GM18861 (cell line): Measurements from ENCODE around the gene CYP4F22.
A peak's percentile ranks its signal among the peaks of the same experiment; 100 is the strongest.
"Not testable (repeated sequence)": the region's sequence is repeated elsewhere in the genome, so short reads cannot be mapped to it uniquely, and the experiment has no call there.

Experiments
- ATAC-seq: cut with Tn5 transposase; IDR thresholded peaks from one replicate; pipeline ENCODE4 v1.9.1; 2021; ENCODE audit not compliant: unreplicated experiment

Gene CYP4F22

DNA sequence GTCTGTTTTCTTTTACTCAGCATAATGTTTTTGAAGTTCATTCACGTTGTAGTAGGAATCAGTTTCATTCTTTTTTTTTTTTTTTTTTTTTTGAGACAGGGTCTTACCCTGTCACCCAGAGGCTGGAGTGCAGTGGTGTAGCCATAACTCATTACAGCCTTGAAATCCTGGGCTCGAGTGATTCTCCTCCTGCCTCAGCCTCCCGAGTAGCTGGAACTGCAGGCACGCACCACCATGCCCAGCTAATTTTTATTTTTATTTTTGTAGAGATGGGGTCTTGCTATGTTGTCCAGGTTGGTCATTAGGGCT lies 25.2 kb downstream of the CYP4F22 start:
- ATAC-seq = not testable (repeated sequence)

DNA sequence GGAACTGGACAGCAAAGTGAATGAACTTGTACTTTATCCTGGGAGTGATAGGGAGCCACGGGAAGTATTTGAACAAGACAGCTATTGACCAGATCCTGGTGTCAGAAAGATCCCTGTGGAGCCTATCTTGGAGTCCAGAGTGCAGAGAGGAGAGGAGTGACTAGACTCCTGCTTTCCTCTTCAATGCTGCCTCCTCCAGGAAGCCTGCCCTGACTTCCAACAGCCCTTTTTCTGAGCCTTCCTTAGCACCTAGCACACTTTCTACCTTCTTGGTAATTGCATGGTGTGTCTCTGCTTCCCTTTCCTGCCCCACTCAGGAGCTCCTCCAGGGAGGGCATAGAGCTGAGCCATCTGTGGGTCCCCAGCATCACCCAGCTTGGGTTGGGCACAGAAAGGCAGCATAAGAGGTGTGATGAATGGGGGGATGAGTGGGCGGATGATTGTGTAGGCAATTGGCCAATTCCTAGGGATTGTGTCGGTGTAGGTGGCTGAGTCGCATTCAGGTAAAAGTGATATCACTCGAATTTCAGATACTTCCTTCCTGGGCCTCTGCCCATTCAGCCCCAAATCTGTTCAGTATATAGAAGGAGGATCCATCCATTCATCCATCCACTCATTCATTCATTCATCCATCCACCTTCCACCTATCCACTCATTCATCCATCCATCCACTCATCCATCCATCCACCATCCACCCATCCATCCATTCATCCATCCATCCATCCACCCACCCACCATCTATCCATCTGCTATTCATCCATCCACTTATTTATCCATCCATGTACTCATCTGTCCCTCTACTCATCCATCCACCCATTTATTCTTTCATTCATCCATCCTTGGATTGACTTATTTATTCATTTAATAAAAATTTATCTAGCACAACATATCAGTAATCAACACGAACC lies 26.9 kb downstream of the CYP4F22 start:
- ATAC-seq = no peak

DNA sequence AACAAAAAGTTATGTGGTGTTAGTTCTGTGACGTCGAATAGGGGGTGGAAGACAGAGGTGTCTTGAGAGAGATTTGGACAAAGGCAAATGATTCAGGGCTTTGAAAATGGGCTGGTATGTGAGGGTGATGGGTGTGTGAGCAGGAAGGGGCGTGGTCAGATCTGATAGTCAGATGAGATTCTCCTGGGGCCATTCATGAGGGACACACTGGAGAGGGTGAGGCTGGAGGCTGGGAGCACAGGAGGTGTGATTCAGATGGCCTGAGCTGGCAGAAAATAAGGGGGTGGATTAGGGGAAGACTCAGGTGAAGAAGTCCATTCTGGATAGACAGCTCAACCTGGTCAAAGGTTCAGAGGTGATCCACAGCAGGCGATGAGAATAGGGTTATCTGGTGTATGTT lies 28.0 kb downstream of the CYP4F22 start:
- no peak for ATAC-seq

DNA sequence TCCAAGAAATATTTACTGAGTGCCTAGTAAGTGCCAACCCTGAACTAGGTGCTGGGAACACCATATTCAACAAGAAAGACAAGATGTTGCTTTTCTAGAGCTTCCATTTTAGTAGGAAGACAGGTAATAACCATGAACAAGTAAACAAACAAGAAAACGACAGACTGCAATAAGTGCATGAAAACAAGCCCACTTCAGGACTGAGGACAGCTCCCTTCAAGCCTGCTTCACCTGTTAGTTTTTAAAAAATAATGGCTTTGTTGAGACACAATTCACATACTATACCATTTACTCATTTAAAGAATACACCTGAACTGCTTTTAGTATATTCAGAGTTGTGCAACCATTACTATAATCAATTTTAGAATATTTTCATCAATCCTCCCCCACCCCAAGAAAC lies 30.4 kb downstream of the CYP4F22 start:
- ATAC-seq = no peak

DNA sequence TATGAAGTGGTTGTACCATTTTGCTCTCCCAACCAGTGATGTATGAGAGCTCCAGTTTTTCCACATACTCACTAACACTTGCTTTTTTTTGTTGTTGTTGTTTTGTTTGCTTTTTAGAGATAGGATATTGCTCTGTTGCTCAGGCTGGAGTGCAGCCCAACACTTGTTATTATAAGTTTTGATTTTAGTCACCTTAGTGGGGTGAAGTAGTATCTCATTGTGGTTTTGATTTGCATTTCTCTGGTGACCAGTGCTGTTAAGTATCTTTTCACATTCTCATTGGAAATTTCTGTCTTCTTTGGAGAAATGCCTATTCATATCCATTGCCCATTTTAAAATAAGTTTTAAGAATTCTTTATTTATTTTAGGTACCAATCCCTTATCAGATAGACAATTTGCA lies 31.3 kb downstream of the CYP4F22 start:
- ATAC-seq = no peak

DNA sequence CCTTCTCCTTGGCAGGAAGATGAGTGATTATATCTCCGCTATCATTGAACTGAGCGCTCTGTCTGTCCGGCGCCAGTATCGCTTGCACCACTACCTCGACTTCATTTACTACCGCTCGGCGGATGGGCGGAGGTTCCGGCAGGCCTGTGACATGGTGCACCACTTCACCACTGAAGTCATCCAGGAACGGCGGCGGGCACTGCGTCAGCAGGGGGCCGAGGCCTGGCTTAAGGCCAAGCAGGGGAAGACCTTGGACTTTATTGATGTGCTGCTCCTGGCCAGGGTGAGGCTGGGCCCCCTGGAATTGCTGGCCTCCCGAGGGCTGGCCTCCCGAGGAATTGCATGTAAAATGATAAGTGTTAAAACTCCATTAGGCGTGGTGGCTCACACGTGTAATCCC lies 32.1 kb downstream of the CYP4F22 start:
- ATAC-seq = no peak

DNA sequence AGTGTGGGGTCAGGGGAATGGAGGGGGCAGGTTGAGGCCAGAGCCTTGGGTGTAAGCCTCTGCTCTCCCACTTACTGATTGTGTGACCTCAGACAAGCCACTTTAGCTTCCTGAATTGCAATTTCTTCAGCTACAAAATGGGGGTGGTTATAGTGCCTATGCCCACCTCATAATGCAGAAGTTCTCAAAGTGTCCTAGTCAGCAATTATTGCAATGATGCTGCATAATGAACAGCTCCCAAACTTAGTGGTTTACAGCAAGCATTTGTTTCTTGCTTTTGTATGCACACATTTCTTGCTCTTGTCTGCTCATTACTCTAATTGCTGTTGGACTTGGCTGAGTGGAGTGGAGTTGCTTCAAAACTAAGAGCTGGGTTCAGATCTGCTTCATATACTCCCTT lies 36.0 kb downstream of the CYP4F22 start:
- ATAC-seq = no peak

DNA sequence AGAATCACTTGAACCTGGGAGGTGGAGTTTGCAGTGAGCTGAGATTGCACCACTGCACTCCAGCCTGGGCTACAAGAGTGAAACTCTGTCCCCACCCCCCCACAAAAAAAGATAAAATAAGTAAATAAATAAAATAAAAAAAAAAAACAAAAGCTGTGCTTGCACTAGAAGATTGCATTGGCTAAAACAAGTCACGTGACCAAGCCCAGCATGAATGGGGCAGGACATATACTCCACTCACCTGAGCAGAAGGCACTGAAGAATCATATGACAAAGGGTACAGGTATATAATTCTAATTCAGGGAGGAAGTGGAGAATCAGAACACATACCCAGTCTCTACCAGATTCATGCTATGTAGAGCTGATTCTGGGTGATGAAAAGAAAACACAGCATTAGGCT lies 36.6 kb downstream of the CYP4F22 start:
- ATAC-seq = no peak

DNA sequence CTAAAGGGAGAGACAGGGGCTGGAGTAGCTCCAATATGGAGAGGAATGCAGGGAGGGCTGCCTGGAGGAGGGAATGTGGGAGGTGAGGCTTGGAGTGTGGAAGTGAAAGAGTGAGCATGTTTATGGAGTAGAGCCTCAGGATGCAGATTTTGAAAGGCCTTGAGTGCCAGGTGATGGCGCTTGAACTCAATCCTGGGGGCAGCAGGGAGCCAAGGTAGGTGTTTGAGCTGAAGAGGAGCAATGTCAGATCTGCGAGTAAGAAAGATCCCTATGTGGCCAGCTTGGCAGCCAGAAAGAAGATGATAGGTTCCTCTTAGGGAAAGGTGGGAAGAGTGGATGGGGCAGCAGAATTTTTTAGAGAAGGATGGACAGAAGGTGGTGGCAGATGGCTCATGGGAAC lies 40.3 kb downstream of the CYP4F22 start:
- ATAC-seq = no peak

DNA sequence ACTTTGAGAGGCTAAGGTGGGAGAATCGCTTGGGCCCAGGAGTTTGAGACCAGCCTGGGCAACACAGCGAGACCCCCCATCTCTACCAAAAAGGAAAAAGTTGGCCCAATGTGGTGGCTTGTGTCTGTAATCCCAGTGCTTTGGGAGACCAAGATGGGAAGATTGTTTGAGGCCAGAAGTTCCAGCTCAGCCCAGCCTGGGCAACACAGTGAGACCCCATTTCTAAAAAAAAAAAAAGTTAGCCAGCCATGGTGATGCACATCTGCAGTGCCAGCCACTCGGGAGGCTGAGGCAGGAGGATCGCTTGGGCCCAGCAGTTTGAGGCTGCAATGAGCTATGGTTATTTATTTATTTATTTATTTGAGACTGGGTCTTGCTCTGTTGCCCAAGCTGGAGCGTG lies 41.3 kb downstream of the CYP4F22 start:
- ATAC-seq = no peak

DNA sequence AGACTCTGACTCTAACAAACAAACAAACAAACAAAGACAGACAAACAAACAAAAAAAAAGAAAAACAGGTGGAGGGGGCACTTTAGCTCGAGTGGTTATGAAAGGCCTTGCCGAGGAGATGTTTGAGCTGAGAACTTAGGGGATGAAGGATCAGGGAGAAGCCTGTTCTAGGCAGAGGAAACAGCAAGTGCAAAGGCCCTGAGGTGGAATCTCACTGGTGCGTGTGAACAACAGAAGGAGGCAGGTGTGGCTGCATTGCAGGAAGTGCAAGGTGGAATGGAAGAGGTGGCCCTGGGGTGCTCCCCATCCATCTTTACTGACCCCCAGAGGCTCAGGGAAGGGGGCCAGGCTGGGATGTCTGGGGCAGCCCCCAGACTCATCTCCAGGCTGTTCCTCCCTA lies 41.9 kb downstream of the CYP4F22 start:
- ATAC-seq = no peak

DNA sequence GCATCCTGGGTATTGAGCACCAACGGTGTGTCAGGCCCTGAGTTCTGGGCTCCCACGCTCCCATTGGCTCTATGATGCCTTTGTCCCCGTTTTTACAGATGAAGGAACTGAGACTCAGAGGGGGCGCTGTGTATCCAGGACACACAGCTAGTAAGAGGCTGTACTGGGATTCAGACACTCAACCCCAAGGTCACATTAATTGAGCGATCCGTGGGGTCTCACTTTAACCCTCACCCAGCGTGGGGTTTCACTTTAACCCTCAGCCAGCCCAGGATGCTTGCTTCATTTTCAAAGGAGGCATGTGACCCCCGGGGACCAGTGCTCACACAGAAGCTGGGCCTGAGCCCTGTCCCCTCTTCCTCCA lies 42.6 kb downstream of the CYP4F22 start:
- no peak for ATAC-seq

DNA sequence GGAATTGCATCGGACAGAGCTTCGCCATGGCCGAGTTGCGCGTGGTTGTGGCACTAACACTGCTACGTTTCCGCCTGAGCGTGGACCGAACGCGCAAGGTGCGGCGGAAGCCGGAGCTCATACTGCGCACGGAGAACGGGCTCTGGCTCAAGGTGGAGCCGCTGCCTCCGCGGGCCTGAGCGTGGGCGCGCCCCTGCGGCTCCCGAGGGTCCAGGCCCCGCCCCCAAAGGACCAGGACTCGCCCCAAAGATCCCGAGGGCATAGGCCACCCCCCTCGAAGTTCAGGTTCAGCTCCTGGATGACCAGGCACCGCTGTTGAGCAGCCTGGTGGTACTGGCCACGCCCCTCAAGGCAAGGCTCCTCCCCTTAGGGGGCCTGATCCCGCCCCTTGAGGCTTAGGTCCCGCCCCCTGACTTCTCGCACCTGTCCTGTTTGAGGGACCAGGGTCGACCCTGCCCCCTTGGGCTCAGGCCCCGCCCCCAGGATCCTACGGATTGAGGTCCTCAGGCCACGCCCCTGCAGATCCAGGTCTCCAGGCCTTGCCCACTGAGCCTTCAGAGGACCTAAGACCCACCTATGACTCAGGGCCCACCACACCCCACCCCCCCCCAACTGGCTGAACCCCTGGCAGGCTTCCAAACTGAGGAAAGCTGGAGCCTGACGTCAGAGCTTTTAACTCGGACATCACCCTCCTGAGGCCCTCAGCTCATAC lies 43.1 kb downstream of the CYP4F22 start:
- ATAC-seq = no peak

DNA sequence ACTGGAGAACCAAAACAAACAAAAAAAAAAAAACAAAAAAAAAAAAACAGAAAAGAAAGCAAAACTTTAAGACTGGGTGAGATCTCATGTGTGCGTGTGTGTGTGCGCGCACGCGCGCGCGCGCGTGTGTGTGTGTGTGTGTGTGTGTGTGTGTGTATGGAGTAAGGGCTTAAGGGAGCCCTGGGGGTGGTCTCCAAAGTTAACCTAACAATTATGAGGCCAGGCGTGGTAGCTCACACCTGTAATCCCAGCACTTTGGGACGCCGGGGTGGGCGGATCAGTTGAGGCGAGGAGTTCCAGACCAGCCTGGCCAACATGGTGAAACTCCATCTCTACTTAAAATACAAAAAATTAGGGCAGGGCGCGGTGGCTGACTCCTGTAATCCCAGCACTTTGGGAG lies 46.7 kb downstream of the CYP4F22 start:
- ATAC-seq = no peak

DNA sequence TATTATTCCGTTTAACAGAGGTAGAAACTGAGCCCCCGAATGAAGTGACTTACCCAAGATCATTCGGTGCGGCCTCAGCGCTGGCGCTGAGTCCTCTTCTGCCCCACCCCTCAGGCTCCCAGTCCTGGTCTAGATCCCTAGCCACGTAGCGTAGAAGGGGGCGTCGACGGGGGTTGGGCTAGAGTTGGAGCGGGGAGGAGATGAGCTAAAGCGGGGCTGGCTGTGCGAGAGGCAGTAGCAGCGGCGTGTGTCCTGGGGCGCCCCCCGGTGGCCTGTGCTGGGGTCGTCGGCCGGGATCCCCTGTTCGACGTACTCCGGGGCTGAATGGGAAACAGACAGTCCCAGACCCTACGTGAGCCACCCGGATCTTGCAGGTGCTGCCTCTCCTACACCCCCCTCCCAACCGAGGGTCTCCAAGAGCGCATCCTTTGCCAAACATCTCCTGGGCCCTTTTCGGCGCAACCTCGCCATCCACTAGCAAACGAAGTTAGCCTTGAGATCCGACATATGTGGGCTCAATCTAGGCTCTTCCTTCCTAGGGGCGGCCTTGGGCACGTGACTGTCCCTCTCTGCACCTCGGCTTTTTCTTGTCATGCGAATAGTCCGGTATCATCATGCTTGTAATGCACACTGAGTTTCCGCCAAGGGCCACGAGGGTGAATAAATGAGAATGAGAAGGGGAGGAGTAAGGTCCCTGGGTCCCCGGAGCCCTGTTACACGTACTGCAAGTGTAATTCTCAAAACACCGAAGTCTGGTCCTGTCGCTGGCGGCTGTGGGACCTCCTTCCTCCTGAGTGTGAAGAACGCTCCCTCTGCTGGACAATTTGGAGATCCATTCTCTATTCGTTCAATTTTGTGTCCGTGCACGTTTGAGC lies 47.7 kb downstream of the CYP4F22 start:
- ATAC-seq = peak; percentile 74

DNA sequence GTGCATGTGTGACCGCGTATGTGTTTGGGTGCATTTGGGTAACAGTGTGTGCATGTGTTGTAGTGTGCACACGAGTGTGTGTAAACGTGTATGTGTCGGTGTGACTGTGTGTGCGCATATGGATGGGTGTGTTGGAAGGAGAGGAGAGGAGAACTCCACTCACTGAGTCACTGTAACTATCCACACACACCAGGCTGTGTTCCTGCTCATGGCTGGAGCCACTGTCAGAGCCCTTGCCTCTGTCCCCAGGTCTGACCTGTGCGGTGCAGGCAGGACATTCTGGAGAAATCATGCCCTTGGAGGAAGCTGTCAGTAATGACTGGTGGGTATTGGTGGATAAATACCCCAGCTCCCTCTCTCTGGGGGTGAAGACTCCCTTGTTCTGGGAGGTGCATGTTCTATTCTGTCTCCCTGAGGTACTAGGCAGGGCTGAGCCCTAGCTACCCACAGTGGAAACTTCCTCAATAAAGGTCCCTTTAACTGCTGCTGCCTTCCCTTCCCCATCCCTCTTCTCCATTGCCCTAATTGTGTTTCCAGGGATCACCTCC lies 48.4 kb downstream of the CYP4F22 start:
- ATAC-seq = peak; percentile 17

DNA sequence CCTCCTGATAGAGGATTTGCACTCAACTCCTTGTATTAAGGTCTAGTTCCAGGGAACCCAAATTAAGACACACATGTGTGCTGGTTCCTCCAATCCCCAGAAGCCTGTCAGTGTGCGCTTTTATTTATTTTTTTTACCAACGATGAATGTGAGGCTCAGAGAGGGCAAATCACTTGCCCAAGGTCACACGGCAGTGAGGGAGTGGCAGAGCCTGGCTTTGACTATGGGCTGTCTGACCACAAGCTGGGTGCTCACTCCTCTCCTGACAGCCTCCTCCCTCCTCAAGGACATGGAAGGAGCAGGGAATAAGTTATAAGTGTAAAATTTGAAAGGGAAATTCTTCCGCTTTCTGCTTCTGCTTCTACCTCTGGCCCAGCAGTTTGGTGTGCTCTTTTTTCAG lies 48.9 kb downstream of the CYP4F22 start:
- no peak for ATAC-seq

DNA sequence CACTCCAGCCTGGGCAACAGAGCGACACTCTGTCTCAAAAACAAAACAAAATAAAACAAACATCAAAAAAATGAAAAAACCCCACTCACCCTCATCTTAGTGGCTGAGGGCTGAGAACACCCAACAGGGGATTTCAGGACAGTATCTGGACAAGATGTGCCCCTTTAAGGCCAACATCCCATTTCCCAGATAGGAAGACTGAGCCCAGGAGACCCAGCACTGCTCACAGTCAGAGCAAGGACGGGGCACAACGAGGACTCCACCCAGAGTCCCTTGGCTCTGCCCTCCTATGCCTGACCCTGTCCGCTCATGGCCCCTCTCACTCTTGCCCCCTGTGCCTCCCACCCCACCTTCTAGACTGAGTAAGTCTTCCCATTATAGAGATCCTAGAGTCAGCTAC lies 53.8 kb downstream of the CYP4F22 start:
- ATAC-seq = no peak

DNA sequence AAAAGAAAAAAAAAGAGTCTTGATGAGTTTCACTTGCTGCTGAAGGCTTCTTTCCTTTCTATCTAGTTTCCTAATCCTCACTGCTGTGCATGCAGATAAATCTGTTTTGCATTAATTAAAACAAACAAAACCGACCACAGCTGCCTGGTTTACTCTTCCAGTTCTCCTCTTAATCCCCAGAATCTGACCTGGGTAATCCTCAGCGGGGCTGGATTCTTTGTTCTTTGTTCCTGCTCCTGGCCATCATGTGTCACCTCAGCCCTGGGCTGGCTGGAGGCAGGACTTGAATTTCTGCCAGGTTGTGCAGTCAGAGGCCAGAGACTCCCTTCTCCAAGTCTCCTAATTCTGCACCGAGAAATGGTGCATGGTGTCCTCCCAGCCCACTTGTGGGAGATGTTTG lies 54.5 kb downstream of the CYP4F22 start:
- no peak for ATAC-seq

DNA sequence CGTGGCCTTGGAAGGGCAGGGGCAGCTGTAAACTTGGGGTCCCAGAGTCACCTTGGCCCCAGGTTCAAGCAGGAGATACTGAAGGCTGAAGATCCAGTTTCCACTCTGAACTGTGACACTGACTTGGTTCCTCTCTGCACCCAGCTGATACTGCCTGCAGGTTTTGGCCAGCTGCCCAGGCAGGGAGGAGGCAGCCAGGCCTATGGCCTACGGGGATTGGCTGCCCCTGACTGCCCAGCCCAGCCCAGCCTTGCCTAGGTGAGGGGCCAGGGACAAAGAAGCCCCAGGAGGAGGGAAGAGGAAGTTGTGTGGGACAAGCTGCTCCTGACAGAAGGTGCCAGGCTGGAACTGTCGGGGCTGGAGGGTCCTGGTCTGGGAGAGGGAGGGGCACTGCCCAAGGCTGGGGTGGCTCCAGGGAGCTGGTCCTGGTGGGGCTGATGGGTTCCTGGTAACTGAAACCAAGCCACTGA lies 55.0 kb downstream of the CYP4F22 start:
- ATAC-seq = no peak

DNA sequence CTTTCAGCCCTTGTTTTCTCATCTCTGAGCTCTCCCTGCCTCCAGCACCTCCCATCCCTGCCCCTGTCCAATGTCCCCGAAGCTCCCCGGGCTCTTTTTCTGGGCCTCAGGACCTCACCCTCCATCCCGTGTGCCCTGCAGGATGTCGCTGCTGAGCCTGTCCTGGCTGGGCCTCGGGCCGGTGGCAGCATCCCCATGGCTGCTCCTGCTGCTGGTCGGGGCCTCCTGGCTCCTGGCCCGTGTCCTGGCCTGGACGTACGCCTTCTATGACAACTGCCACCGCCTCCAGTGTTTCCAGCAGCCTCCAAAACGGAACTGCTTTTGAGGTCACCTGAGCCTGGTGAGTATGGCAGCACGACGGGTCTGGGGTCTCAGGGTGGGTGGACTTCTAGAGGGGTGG lies 55.6 kb downstream of the CYP4F22 start:
- no peak for ATAC-seq
